Measurements from ENCODE around the gene PLCXD3. TPM values are rescaled to one million over a fixed set of nuclear protein-coding genes. Genes with fewer than 3 reads are reported as not detected.
"Not testable (repeated sequence)": the region's sequence is repeated elsewhere in the genome, so short reads cannot be mapped to it uniquely, and the experiment has no call there.

Gene PLCXD3
- total RNA-seq: 4.5 TPM

DNA sequence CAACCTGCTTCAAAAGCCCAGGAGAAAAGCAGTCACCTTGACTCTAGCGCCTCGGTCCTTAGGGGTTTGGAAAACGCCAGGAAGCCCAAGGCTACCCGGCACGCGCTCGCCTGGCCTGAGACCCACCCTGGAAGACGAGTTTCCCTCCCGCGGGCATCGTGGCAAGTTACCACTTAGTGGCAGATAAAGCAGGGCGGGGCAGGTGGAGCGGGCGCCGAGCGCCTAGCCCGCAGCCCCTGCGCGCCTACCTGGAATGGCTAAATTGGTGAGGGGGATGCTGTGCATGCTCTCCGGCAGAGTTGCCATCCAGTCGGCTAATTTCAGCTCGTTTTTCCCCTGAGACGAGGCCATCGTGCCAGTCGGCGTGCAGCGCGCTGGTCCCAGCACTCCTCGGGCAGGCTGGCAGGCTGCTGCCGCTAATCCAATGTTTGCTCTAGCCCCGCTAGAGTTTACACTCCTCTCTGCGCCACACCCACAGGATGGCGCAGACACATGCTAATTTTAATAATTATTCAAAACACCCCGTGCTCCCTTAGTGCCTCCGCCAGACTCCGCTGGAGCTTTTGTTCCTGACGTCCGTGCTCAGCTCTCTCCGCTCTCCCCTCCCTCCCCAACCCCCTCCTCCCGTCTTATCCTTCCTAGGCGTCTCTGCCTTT is at the start of gene PLCXD3:
Gene PLCXD3 (minus strand): TSS at position 426 of the 656 bp plus-strand sequence. CDS start 75 bp downstream, at position 351.
- no peak for DNase-seq (ENCODE audit: low spot score)

DNA sequence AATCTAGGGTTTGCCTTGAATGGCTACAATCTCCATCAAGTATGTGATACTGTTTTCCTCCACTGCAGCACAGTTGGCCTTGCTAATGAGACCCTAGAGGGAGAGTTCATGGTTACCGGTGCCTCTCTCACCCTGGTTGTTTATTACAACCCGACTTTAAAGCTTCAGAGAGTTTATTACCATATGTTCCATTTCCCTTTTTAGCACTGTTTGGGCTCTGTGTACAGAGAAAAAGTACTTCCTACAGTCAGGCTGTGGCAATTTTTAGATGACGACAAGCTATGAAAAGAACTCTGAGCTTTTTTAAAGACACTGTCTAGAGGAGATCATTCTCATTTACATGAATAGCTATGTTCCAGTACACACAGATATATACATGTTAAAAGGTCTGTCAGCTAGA is 48.8 kb upstream of the PLCXD3 start:
- no peak for DNase-seq (ENCODE audit: low spot score)

DNA sequence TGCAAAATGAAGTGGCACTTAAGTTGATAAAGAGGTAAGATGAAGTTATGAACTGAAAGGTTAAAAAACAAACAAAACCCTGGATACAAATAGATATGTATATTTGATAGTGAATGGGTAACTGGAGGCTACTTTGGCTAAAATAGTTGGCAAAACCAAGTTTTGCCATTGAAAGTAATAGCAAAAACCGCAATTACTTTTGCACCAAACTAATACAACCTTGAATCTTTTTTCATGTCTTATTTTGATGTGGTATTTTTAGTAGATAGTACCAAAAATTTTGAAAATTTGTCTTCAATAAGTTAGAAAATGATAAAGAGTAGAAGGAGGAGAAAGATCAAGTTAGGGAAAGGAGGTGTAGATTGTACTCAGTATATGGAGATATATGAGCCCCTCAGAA is 47.9 kb upstream of the PLCXD3 start:
- no peak for DNase-seq (ENCODE audit: low spot score)

GRCh38 chr5:41547991-41548390 is 37.6 kb upstream of the PLCXD3 start:
- DNase-seq (ENCODE audit: low spot score): no peak

GRCh38 chr5:41542183-41542582 is 31.8 kb upstream of the PLCXD3 start:
- no peak for DNase-seq (ENCODE audit: low spot score)

GRCh38 chr5:41539454-41539853 is 29.1 kb upstream of the PLCXD3 start:
- no peak for DNase-seq (ENCODE audit: low spot score)

DNA sequence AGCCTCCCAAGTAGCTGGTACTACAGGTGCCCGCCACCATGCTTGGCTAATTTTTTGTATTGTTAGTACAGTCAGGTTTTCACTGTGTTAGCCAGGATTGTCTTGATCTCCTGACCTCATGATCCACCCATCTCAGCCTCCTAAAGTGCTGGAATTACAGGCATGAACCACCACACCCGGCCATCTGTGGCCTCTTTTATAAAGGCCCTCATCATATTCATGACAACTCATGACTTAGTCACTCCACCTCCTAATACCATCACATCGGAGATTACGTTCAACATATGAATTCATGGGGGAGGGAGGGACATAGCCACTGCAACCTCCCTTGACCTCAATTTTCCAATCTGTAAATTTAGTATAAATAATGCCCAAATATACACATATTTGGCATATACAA is 27.2 kb upstream of the PLCXD3 start:
- no peak for DNase-seq (ENCODE audit: low spot score)

DNA sequence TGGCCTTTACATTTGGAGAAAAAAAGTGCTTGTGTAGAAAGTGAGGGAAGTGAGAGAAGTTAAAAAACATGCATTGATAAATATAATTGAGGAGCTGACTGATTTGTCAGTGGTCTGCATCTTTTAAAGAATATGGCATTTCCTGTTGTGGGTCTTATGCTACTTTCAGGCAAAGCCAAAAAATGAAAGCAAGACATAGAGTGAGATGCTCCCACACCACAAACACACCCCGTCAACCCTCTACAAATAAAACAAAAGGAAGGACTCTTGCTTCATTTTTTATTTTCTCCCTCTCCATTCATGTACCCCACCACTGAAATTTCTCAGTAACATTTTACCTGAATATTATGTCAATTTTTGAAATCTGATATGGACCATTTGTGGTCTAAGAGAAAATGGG is 22.1 kb upstream of the PLCXD3 start:
- DNase-seq (ENCODE audit: low spot score): no peak

DNA sequence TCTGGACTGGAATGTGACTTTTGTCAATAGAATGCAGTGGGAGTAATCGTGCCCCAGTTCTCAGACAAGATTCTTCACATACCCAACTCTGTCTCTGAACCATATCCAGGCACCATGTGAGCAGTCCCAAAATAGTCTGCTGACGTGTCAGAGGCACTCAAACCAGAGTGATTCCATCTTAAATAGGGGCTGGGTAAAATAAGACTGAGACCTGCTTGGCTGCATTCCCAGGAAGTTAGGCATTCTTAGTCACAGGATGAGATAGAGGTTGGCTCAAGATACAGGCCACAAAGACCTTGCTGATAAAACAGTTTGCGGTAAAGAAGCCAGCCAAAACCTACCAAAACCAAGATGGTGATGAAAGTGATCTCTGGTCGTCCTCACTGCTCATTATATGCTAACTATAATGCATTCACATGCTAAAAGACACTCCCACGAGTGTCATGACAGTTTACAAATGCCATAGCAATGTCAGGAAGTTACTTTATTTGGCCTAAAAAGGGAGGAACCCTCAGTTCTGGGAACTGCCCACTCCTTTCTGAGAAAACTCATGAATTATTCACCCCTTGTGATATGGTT is 16.9 kb upstream of the PLCXD3 start:
- DNase-seq (ENCODE audit: low spot score): no peak

- no peak for DNase-seq (ENCODE audit: low spot score)
Measured at GRCh38 chr5:41526699-41527098, 16.3 kb upstream of the PLCXD3 start.

- DNase-seq (ENCODE audit: low spot score): no peak
Measured at GRCh38 chr5:41524174-41524573, 13.8 kb upstream of the PLCXD3 start.

DNA sequence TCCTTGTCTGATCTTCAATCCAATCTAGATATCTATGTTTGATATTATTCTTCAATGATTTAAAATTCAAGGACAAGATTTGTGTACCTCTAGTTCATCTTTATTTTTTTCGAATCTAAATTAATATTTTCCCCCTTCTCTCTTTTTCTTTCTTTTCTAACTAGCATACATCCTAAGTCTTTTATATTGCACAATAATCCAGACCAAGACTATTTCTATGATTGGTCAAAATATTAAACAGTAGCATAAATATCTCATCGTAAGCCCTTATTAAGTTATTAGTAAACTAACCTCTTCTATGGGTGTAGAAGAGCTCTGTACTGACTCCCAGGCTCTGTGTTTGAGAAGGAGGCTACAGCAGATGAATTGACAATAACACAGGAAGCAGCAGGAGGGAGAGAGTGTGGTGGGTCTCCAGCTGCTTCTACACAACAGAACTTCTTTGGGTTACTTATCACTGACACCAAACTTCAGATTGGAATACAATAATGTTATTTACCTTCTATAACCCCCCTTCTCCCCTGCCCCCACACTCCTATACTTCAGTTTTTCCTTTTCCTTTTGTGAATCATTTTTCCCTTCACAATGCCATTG is 11.9 kb upstream of the PLCXD3 start:
- no peak for DNase-seq (ENCODE audit: low spot score)

- no peak for DNase-seq (ENCODE audit: low spot score)
Measured at GRCh38 chr5:41519801-41520200, 9.4 kb upstream of the PLCXD3 start.

DNA sequence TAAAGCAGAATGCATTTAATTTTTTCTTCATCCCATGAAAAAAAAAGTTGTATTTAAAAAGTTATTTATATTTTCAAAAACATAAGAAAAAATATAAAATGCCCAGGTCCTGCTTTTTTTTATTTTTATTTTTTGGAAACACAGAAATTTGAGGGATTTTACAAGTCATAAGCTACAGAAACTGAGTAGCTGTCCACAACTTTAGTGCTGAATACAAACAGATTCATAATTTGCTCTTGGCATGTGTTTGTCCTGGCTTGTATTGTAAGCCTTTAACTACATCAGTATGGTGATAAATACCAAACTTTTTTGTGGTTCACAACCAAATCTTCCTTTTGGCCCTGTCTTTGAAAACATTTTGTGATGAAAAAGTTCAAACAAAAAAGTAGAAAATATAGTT is 7.5 kb upstream of the PLCXD3 start:
- DNase-seq (ENCODE audit: low spot score): no peak

DNA sequence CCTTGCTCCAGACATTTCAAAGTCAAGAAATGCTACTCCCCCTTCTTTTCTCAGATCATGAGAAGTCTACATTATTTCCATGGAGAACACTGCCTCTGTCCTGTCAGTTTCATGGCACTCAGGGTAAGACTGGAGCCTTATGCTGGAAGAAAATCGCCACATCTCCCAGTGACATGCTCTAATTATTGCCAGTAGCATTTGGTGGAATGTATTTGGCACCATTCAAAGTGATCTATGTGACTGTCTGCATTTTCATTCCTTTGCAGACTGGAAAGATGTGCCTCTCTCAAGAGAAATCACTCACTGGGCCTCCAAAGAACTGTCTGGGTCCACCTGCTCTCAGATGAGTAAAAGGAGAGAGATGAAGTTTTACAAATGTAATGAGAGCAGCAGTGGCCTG is 840 bp upstream of the PLCXD3 start:
- DNase-seq (ENCODE audit: low spot score): no peak

DNA sequence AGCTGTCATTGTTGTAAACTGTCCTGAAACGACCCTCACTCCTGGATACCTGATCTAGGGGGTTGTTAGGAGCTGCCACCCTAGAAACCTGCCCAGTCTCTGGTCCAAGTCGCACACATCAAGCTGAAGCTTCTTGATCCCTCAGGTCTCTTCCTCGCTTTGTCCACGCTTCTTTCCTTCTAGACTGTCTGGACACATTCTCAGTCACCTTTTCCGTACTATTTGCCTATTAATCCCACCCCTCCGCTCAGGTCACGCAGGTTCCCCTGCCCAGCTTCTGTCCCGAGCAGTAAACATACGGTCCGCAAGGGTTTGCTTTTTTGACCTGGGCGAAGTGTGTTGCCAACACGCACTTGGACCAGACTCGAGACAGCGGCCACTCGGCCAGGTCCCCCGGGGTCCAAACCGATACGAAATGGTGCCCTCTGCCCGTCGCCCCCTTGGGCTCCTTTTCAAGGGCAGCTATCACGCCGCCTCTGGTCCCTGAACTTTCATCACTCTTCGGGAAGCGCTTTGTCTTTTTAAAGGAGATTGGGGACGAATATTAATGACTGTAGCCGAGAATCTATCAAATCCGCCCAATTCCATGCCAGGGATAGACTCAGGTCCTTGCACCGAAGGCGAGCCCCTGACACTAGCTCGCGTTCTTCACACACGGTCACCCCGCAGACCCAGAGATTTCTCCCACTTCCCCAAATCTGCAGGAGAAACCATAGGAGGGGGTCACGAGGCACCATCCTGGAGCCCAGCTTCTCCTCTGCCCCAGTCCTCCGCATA is 814 bp downstream of the PLCXD3 start:
- no peak for DNase-seq (ENCODE audit: low spot score)

- DNase-seq (ENCODE audit: low spot score): no peak
Measured at GRCh38 chr5:41508696-41509398, 1.6 kb downstream of the PLCXD3 start.

DNA sequence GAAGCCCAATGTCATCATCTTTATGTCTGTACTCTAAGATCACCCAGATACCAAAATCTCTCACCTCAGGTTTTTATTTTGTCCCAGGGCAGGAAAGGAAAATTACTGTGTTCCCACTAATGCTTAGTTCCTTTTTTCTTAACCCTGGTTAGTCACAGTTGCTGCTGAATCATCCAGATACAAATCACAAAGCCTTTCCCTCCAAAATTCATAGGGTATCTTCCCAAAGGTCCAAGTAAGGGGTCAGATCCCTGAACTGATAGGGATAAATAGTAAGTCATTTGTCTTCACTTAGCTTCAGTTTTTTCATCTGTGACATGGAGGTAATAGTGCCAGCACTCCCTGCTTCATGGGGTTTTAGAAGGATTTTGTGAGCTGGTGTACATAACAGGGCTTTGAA is 2.2 kb downstream of the PLCXD3 start:
- no peak for DNase-seq (ENCODE audit: low spot score)

- no peak for DNase-seq (ENCODE audit: low spot score)
Measured at GRCh38 chr5:41507501-41507900, 2.9 kb downstream of the PLCXD3 start.

- no peak for DNase-seq (ENCODE audit: low spot score)
Measured at GRCh38 chr5:41503860-41504259, 6.5 kb downstream of the PLCXD3 start.

DNA sequence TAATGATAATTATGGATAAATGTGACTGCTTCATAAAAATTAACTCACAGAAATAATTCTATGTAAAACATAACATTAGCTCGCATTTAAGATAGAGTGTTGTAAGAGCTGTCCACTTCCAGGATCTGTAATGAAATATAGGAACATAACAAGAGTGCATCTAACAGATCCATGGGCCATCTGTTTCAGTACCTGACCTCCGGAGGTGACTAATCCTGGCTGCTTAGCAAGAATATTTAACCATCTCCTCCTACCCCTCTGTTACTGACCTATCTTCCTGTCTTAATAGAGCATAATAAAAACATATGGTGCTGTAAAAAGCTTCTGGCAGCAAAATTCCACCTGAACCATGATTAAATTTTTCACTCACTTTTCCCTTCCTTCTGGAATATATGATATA is 7.1 kb downstream of the PLCXD3 start:
- DNase-seq (ENCODE audit: low spot score): no peak

DNA sequence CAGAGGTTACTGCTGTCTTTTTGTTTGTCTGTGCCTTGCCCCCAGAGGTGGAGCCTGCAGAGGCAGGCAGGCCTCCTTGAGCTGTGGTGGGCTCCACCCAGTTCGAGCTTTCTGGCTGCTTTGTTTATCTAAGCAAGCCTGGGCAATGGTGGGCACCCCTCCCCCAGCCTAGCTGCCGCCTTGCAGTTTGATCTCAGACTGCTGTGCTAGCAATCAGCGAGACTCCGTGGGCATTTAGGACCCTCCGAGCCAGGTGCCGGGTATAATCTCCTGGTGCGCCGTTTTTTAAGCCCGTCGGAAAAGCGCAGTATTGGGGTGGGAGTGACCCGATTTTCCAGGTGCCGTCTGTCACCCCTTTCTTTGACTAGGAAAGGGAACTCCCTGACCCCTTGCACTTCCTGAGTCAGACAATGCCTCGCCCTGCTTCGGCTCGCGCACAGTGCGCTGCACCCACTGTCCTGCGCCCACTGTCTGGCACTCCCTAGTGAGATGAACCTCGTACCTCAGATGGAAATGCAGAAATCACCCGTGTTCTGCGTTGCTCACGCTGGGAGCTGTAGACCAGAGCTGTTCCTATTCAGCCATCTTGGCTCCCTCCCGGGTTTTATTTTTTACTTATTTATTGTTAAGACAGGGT is 16.8 kb downstream of the PLCXD3 start:
- DNase-seq (ENCODE audit: low spot score): not testable (repeated sequence)

All from ureter (tissue), 1 donor.